MCF 10A (cell line): ENCODE measurements around the gene FPGS. TPM values are rescaled to one million over a fixed set of nuclear protein-coding genes. Genes with fewer than 3 reads are reported as not detected.

Experiments used
- BruUV-seq: library from RNA; stranded (reverse); fragments of 400-500 nt; replicated peaks from 2 replicates; lab custom pipeline; 2021; lab: Mats Ljungman, UMichigan
- CTCF ChIA-PET: fragments of 300-600 bp; sonication (Branson Sonifier 250); formaldehyde crosslinking; extraction: SDS; loops from one replicate; lab custom pipeline; 2021; ENCODE audit warnings: antibody characterized with exemption, inconsistent platforms; lab: Yijun Ruan, JAX
- POLR2A ChIA-PET: fragments of 300-600, 350-650 bp; sonication (Branson Sonifier 250); formaldehyde crosslinking; extraction: SDS; loops from one replicate; lab custom pipeline; 2020; ENCODE audit warnings: antibody characterized with exemption, inconsistent platforms; lab: Yijun Ruan, JAX
- DNase-seq: peaks from one replicate; pipeline ENCODE4 v3.0.0-alpha.2; 2018; ENCODE audit not compliant: unreplicated experiment
- H3K27ac Mint-ChIP-seq: one replicate; pipeline ENCODE4 v1.8.0; 2022; ENCODE audit warnings: mild to moderate bottlenecking, low read depth, mixed read lengths; ENCODE audit not compliant: unreplicated experiment
- H3K27me3 Mint-ChIP-seq: one replicate; pipeline ENCODE4 v1.8.0; 2022; ENCODE audit warnings: mixed read lengths; ENCODE audit not compliant: insufficient read depth, unreplicated experiment
- H3K36me3 Mint-ChIP-seq: one replicate; pipeline ENCODE4 v1.8.0; 2022; ENCODE audit warnings: mild to moderate bottlenecking, moderate library complexity, mixed read lengths; ENCODE audit not compliant: insufficient read depth, unreplicated experiment
- H3K4me1 Mint-ChIP-seq: one replicate; pipeline ENCODE4 v1.8.0; 2022; ENCODE audit warnings: mixed read lengths; ENCODE audit not compliant: insufficient read depth, unreplicated experiment
- H3K4me3 Mint-ChIP-seq: one replicate; pipeline ENCODE4 v1.8.0; 2022; ENCODE audit warnings: mild to moderate bottlenecking, moderate library complexity, mixed read lengths; ENCODE audit not compliant: unreplicated experiment
- H3K9me3 Mint-ChIP-seq: one replicate; pipeline ENCODE4 v1.8.0; 2022; ENCODE audit warnings: mixed read lengths; ENCODE audit not compliant: unreplicated experiment
- intact Hi-C: fragments of 100-400 bp; cut with micrococcal nuclease; formaldehyde crosslinking; loops from 2 replicates; pipeline ENCODE4 v1.14.1; 2022
- total RNA-seq: library from RNA; stranded (reverse); gene quantifications from 2 replicates; pipeline ENCODE4 v1.2.3, GENCODE V29; 2022
- TF ChIP-seq, protein P1 (sequence below): fragments of 200-600 bp; IDR thresholded peaks from one replicate; pipeline ENCODE4 v1.8.0; 2022; ENCODE audit warnings: antibody characterized with exemption, mild to moderate bottlenecking; ENCODE audit not compliant: unreplicated experiment

The FPGS gene
- total RNA-seq, 1 experiment from 2014 or later, result 130 TPM

DNA sequence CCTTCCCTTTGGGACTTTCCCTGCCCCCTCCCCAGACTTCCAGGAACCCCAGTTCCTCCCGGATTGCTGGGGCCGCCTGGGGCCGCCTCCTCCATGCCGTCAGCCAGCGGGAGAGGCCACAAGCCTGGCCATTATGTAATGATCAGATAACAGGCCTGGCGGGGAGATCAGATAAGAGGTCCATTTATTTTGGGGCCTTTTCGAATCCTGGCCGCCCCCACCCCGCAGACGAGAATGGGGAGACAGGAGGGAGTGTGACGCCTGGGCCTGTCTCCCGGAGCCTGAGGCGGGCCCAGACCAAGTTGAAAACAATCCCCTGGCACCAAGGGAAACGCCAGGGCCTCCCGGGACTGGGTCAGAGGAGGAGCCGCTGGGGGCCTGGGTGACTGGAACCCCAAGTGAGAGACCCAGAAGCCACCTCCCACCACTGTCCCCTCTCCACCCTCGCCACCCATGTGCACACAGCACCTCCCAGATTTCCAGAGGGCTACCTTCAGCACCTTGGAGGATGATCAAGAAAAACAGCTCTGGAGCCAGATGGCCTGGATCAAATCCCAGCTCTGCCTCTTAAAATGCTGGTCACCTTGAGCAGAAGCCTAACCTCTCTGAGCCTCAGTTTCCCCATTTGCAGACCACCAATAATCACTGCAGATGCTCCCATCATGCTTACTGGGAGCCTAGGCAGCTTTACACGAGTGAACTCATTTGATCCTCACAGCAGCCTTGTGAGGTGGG lies 43.9 kb downstream of the FPGS start:
- Mint-ChIP-seq H3K27me3 (no peaks in the 10 kb centered on the region), H3K4me3 (no peak overlapping the region), H3K36me3 (peaks cover 4% of the 10 kb centered on the region), H3K4me1 (no peaks in the 10 kb centered on the region), H3K27ac (no peak overlapping the region), H3K9me3 (peaks cover 9% of the 10 kb centered on the region)
- CTCF ChIA-PET, result interaction anchor here (0.6 kb wide), 1 partner anchor 36 kb away, joined by 4 read pairs; no protein-coding TSS in a partner anchor
- TF ChIP-seq, protein P1, sequence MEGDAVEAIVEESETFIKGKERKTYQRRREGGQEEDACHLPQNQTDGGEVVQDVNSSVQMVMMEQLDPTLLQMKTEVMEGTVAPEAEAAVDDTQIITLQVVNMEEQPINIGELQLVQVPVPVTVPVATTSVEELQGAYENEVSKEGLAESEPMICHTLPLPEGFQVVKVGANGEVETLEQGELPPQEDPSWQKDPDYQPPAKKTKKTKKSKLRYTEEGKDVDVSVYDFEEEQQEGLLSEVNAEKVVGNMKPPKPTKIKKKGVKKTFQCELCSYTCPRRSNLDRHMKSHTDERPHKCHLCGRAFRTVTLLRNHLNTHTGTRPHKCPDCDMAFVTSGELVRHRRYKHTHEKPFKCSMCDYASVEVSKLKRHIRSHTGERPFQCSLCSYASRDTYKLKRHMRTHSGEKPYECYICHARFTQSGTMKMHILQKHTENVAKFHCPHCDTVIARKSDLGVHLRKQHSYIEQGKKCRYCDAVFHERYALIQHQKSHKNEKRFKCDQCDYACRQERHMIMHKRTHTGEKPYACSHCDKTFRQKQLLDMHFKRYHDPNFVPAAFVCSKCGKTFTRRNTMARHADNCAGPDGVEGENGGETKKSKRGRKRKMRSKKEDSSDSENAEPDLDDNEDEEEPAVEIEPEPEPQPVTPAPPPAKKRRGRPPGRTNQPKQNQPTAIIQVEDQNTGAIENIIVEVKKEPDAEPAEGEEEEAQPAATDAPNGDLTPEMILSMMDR, result no peak
- intact Hi-C loops, result no loop called here
- DNase-seq, result no peak
- POLR2A ChIA-PET, result interaction anchor here (0.6 kb wide), 1 partner anchor 11 kb away, joined by 3 read pairs; no protein-coding TSS in a partner anchor
- no TSS peak for BruUV-seq

DNA sequence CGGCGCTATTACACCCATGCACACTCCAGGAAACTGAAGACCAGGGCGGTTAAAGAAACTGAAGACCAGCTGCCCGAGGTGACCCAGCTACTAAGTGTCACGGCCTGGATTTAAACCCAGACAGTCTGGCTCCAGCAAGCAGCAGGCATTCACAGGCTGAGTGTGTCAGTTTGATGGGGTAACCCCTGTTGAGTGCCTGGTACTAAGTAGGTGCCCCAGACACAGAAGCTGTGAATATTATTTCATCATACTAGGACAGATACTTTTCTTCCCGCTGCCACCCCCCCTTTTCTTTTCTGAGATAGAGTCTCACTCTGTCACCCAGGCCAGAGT lies 44.5 kb downstream of the FPGS start:
- POLR2A ChIA-PET, result no interaction called here
- no peaks in the 10 kb centered on the region for H3K4me1 Mint-ChIP-seq

DNA sequence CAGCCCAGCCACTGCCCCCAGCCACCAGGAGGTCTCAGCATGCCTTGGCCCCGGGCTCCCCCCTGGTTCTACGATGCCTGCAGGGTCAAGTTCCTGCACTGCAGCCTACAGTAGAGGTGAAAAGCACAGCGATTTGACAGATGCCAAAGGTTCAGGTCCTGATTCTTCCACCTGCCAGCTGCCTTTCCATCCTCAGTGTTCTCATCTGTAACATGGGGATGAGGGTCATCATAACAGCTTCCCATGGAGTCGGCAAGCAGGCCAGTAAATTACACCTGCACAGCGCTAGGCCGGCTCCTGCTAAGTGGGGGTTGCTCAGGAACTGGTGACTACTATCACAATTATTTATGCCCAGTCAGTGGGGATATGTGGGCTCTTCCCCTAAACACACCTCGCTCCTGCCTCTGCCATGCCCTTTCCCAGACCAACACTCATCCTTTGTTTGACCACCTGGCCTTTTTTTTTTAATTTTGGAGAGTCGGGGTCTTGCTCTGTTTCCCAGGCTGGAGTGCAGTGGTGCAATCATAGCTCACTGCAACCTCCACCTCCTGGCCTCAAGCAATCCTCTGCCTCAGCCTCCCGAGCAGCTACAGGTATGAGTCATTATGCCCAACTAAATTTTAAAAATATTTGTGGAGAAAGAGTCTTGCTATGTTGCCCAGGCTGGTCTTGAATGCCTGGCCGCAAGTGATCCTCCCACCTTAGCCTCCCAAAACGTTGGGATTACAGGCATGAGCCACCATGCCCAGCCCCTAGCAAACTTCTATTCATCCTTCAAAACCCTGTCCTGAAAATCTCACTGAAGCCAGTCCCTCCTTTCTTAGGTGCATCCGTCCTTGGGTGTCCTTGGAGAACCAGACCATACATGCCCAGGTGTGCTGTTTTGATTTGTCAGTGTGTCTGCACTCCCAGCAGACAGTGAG lies 45.4 kb downstream of the FPGS start:
- DNase-seq, result no peak
- Mint-ChIP-seq H3K36me3 (peaks cover 4% of the 10 kb centered on the region), H3K27ac (no peak overlapping the region), H3K4me1 (no peaks in the 10 kb centered on the region), H3K9me3 (peaks cover 9% of the 10 kb centered on the region), H3K4me3 (no peak overlapping the region), H3K27me3 (no peaks in the 10 kb centered on the region)
- POLR2A ChIA-PET, result interaction anchor here (1.0 kb wide), 1 partner anchor 9 kb away, joined by 3 read pairs; no protein-coding TSS in a partner anchor
- TF ChIP-seq, protein P1, result no peak
- CTCF ChIA-PET, result no interaction called here
- BruUV-seq, result no TSS peak
- intact Hi-C loops, result no loop called here

More for the DNA sequence above, 44.5 kb downstream of the FPGS start:
- H3K9me3 Mint-ChIP-seq, result peaks cover 9% of the 10 kb centered on the region
- no peak overlapping the region for H3K27ac Mint-ChIP-seq
- no peak for DNase-seq
- CTCF ChIA-PET, result interaction anchor here (0.6 kb wide), 1 partner anchor 37 kb away, joined by 4 read pairs; no protein-coding TSS in a partner anchor
- no peak overlapping the region for H3K4me3 Mint-ChIP-seq
- no peaks in the 10 kb centered on the region for H3K27me3 Mint-ChIP-seq
- BruUV-seq, result no TSS peak
- H3K36me3 Mint-ChIP-seq, result peaks cover 4% of the 10 kb centered on the region
- TF ChIP-seq, protein P1, result no peak
- intact Hi-C loops, result no loop called here
